Measurements from ENCODE around the gene KDM4C. TPM values are rescaled to one million over a fixed set of nuclear protein-coding genes. Genes with fewer than 3 reads are reported as not detected.
A peak's percentile ranks its signal among the peaks of the same experiment; 100 is the strongest.

Gene KDM4C
- total and polyA plus RNA-seq, 12 donors = 6.1 to 18.2 (median 14.6) TPM

DNA sequence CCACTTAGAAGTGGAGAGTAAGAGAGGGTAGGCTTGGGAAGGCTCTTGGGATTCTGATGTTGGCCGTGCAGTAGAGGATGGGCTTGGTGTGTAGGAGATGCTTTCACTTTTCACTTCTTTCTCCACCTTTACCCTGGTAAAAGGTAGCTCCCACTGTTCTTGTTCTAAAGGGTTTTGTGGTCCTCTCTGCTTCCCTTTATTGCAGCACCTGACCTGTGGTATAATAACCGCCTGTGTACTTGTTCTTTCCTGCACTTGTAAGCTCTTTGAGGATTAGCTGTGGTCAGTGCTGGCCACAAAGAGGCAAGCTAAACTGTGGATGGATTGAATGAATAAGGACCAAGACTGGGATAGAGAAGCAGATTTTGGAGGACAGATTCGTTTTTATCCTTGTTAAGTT is 25.2 kb downstream of the KDM4C start:
- no peak overlapping the region for H3K4me3 ChIP-seq
- no peaks in the 10 kb centered on the region for H3K36me3 ChIP-seq
- no peaks in the 10 kb centered on the region for H3K27me3 ChIP-seq
- intact Hi-C loops (cut with DNase I) = loop anchor here in 1 of 10 donors (10.0 kb wide), 1 partner anchor 62 kb away; no protein-coding TSS in a partner anchor
- TF ChIP-seq, protein P1, sequence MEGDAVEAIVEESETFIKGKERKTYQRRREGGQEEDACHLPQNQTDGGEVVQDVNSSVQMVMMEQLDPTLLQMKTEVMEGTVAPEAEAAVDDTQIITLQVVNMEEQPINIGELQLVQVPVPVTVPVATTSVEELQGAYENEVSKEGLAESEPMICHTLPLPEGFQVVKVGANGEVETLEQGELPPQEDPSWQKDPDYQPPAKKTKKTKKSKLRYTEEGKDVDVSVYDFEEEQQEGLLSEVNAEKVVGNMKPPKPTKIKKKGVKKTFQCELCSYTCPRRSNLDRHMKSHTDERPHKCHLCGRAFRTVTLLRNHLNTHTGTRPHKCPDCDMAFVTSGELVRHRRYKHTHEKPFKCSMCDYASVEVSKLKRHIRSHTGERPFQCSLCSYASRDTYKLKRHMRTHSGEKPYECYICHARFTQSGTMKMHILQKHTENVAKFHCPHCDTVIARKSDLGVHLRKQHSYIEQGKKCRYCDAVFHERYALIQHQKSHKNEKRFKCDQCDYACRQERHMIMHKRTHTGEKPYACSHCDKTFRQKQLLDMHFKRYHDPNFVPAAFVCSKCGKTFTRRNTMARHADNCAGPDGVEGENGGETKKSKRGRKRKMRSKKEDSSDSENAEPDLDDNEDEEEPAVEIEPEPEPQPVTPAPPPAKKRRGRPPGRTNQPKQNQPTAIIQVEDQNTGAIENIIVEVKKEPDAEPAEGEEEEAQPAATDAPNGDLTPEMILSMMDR (IDR thresholded peaks at IDR 0.05) = no peak
- no peak overlapping the region for H3K27ac ChIP-seq
- ATAC-seq (no peak), DNase-seq (no peak)
- peaks cover 5 to 71% (median 35%) of the 10 kb centered on the region in 9 donors for H3K4me1 ChIP-seq
- 86 to 89% methylated on average over 3 of the region's 3 CpGs for WGBS, 2 donors
- H3K9me3 ChIP-seq = no peaks in the 10 kb centered on the region

DNA sequence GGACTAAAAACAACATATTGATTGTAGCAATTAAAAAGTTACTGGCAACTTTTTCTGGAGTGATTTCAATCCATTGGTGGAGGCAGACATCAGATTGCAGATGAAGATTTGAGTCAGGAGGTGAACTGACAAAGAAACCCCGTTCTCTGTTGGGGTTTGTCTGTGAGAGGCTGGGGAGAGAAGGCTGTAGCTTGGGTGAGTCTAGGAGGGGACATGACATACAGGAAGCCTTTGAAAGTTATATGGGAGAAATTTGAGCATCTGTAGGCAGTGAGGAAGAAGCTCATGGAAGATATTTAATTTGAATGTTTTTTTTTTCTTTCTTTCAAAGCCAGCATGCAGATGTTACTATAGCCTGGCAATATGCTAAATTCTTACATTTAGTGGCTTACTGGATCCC is 26.0 kb downstream of the KDM4C start:
- Histone ChIP-seq H3K27me3 (no peaks in the 10 kb centered on the region), H3K4me1 (peaks cover 6 to 78% (median 41%) of the 10 kb centered on the region in 9 donors), H3K27ac (no peak overlapping the region), H3K9me3 (no peaks in the 10 kb centered on the region), H3K36me3 (no peaks in the 10 kb centered on the region), H3K4me3 (no peak overlapping the region)
- DNase-seq (no peak), ATAC-seq (no peak)
- WGBS, 2 donors = 89% methylated on average over 1 of the region's 1 CpG
- TF ChIP-seq, protein P1 (IDR thresholded peaks at IDR 0.05) = no peak
- intact Hi-C loops (cut with DNase I) = loop anchor here in 1 of 10 donors (10.0 kb wide), 1 partner anchor 61 kb away; no protein-coding TSS in a partner anchor

DNA sequence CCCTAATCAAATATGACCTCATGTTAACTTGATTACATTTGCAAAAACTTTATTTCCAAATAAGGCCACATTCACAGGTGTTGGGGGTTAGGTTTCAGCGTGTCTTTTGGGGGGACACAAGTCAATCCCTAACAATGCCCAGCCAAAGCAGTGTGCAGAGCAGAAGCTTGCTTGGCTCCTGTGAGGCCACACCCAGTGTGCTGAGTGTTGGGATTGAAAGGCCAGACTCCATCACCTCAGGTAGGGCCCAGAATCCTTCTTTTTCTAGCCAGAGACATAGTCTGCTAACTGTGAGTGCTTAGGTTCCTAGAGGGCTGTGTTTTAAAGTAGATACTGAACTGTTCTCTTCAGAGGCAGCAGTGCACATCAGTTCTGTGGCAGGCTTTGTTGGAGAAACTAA is 27.9 kb downstream of the KDM4C start:
- H3K36me3 ChIP-seq = no peaks in the 10 kb centered on the region
- WGBS, 2 donors = 92 to 100% methylated on average over 1 of the region's 1 CpG
- peaks cover 2 to 61% (median 29%) of the 10 kb centered on the region in 9 donors for H3K4me1 ChIP-seq
- no peaks in the 10 kb centered on the region for H3K27me3 ChIP-seq
- intact Hi-C loops (cut with DNase I) = loop anchor here in 1 of 10 donors (10.0 kb wide), 1 partner anchor 59 kb away; no protein-coding TSS in a partner anchor
- no peak overlapping the region for H3K27ac ChIP-seq
- TF ChIP-seq, protein P1 (IDR thresholded peaks at IDR 0.05) = no peak
- no peak overlapping the region for H3K4me3 ChIP-seq
- DNase-seq (no peak), ATAC-seq (no peak)
- no peaks in the 10 kb centered on the region for H3K9me3 ChIP-seq

DNA sequence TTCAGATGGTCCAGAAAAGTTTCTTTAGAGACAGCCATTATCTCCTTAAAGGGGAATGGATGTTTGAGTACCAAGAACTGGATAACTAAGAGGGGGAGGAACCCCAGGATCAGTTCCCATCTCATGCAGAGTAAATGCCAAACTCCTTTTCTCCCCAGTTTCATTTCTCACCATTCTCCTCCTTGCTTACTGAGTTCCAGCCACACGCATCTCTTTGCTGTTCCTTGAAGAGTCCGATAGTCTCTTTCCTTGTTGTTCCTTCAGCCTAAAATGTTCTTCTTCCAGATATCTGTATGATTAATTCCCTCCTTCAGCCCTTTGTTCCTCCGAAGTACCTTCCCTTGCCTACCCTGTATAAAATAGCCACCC is 30.0 kb downstream of the KDM4C start:
- no peak for ATAC-seq
- H3K27ac ChIP-seq = peak overlapping the region in 2 of 10 donors; percentile 4 to 25
- no peaks in the 10 kb centered on the region for H3K27me3 ChIP-seq
- no peaks in the 10 kb centered on the region for H3K9me3 ChIP-seq
- WGBS, 2 donors = 79 to 84% methylated on average over 3 of the region's 3 CpGs
- peaks cover 2 to 40% (median 17%) of the 10 kb centered on the region in 9 donors for H3K4me1 ChIP-seq
- H3K36me3 ChIP-seq = peaks cover 0 to 2% (median 0%) of the 10 kb centered on the region in 9 donors
- intact Hi-C loops (cut with DNase I) = loop anchor here in 1 of 10 donors (10.0 kb wide), 1 partner anchor 57 kb away; no protein-coding TSS in a partner anchor
- DNase-seq = no peak
- H3K4me3 ChIP-seq = no peak overlapping the region
- TF ChIP-seq, protein P1 (IDR thresholded peaks at IDR 0.05) = no peak
